Transverse colon (tissue), 4 donors: ENCODE results near the gene UPP2. TPM values are rescaled to one million over a fixed set of nuclear protein-coding genes. Genes with fewer than 3 reads are reported as not detected.

Source experiments
- DNase-seq: peaks from one replicate; pipeline ENCODE4 v3.0.0-alpha.2; 2019
- H3K27ac ChIP-seq, 4 donors: fragments of 200-600 bp; sonication (generic); 2 replicates each; pipeline ENCODE4 v1.5.1; 2016 to 2018; ENCODE audit warnings: inconsistent platforms in 4 of 4
- H3K27me3 ChIP-seq: fragments of 200-600 bp; sonication (generic); 2 replicates; pipeline ENCODE4 v1.5.1; 2017; ENCODE audit warnings: inconsistent platforms
- H3K36me3 ChIP-seq, 4 donors: fragments of 200-600 bp; sonication (generic); 2 replicates each; pipeline ENCODE4 v1.5.1; 2017 to 2019; ENCODE audit warnings: inconsistent platforms in 4 of 4
- H3K4me1 ChIP-seq, 4 donors: fragments of 200-600 bp; sonication (generic); 2 replicates each; pipeline ENCODE4 v1.5.1; 2017 to 2020; ENCODE audit warnings: inconsistent platforms in 4 of 4
- H3K4me3 ChIP-seq, 4 donors: fragments of 200-600 bp; sonication (generic); 1 replicate in 1 of 4; 2 replicates in 3 of 4; pipeline versions ENCODE4 v1.5.1 to v1.6.1; 2017 to 2019; ENCODE audit warnings: inconsistent platforms in 4 of 4
- H3K9me3 ChIP-seq, 2 donors: fragments of 200-600 bp; sonication (generic); 2 replicates each; pipeline ENCODE4 v1.5.1; 2017 to 2019; ENCODE audit warnings: inconsistent platforms in 2 of 2
- CTCF ChIP-seq, 5 experiments: fragments of 200-600 bp in 3 of 5; fragments of 450-650 bp in 2 of 5; sonication (generic) in 3 of 5; IDR thresholded peaks; 1 replicate in 2 of 5; 2 replicates in 3 of 5; pipeline ENCODE4 v1.5.1; 2016 to 2017; ENCODE audit warnings: antibody characterized with exemption in 5 of 5, inconsistent platforms in 3 of 5, mild to moderate bottlenecking in 2 of 5, moderate library complexity in 1 of 5
- EP300 ChIP-seq: sonication (generic); formaldehyde crosslinking; IDR thresholded peaks from one replicate; pipeline ENCODE4 v1.6.1; 2017; ENCODE audit warnings: antibody characterized with exemption, low read depth
- POLR2A ChIP-seq: fragments of 450-650 bp; IDR thresholded peaks from one replicate; pipeline ENCODE4 v1.6.1; 2016; ENCODE audit warnings: antibody characterized with exemption, mild to moderate bottlenecking, moderate library complexity
- POLR2AphosphoS5 ChIP-seq, 3 donors: sonication (generic); formaldehyde crosslinking; IDR thresholded peaks; one replicate each; pipeline ENCODE4 v1.6.1; 2016; ENCODE audit warnings: antibody characterized with exemption in 3 of 3
- WGBS, 2 donors: methylation state at CpG; one replicate each; pipeline ENCODE4 v1.1.5; 2018; ENCODE audit warnings: low coverage in 1 of 2; 5-methylcytosine and 5-hydroxymethylcytosine counted together
- in situ Hi-C, 4 donors: fragments of 200-750 bp; cut with MboI; loops; one replicate each; pipeline versions ENCODE4 v1.15.0 to v1.15.1; 2017; ENCODE audit warnings: low sequenced_read_pairs in 3 of 4, low pct_ligation_motif_present in 1 of 4, low pct_unique_long_range_greater_than_20kb in 1 of 4
- intact Hi-C: fragments of 100-400 bp; cut with DNase I; formaldehyde crosslinking; loops from one replicate; pipeline ENCODE4 v1.15.1; 2023; ENCODE audit warnings: low total_unique reads
- total RNA-seq, 4 donors: library from RNA; depleted of rRNA; stranded (reverse); fragments of >200 nt; gene quantifications; one replicate each; pipeline ENCODE4 v1.1.0, GENCODE V29; 2016

Gene UPP2
- total RNA-seq, 4 donors from 2014 or later = not detected

GRCh38 chr2:158128168-158128973, 26.7 kb downstream of the UPP2 start:
- TF ChIP-seq POLR2A (no peak), EP300 (no peak), CTCF (IDR thresholded peaks at IDR 0.05) (peak in 2 of 5 experiments; percentile 5 to 24), POLR2AphosphoS5 (IDR thresholded peaks at IDR 0.05) (peak in 1 of 3 donors; percentile 45)
- peak overlapping the region; percentile 57 to 63 (median 61) for H3K27ac ChIP-seq
- H3K36me3 ChIP-seq = no peaks in the 10 kb centered on the region
- H3K4me1 ChIP-seq = peaks cover 7 to 75% (median 27%) of the 10 kb centered on the region in 4 donors
- in situ Hi-C loops = no loop called here
- H3K27me3 ChIP-seq = no peaks in the 10 kb centered on the region
- DNase-seq = peak; percentile 82
- no peaks in the 10 kb centered on the region for H3K9me3 ChIP-seq
- H3K4me3 ChIP-seq = no peak overlapping the region
- 30% methylated on average over 2 of the region's 2 CpGs; no CpG with 5 or more reads in 1 of the 2 donors for WGBS, 2 donors
- intact Hi-C loops = no loop called here

GRCh38 chr2:158129037-158129436, 27.4 kb downstream of the UPP2 start:
- Histone ChIP-seq H3K4me3 (no peak overlapping the region), H3K4me1 (peaks cover 7 to 75% (median 27%) of the 10 kb centered on the region in 4 donors), H3K27ac (peak overlapping the region; percentile 57 to 63 (median 61)), H3K36me3 (no peaks in the 10 kb centered on the region), H3K27me3 (no peaks in the 10 kb centered on the region), H3K9me3 (no peaks in the 10 kb centered on the region)
- in situ Hi-C loops = no loop called here
- WGBS, 2 donors = 57 to 77% methylated on average over 3 to 5 of the region's 5 CpGs
- intact Hi-C loops = no loop called here
- TF ChIP-seq POLR2A = no peak
- TF ChIP-seq POLR2AphosphoS5 (IDR thresholded peaks at IDR 0.05) = no peak
- no peak for DNase-seq

- Histone ChIP-seq H3K4me3 (no peak overlapping the region), H3K27ac (peak overlapping the region; percentile 74 to 82 (median 78)), H3K36me3 (no peaks in the 10 kb centered on the region), H3K27me3 (no peaks in the 10 kb centered on the region), H3K4me1 (peaks cover 7 to 67% (median 25%) of the 10 kb centered on the region in 4 donors), H3K9me3 (no peaks in the 10 kb centered on the region)
- intact Hi-C loops = no loop called here
- in situ Hi-C loops = no loop called here
- peak in 1 of 3 donors; percentile 36 for TF ChIP-seq POLR2AphosphoS5 (IDR thresholded peaks at IDR 0.05)
- TF ChIP-seq CTCF (IDR thresholded peaks at IDR 0.05) = no peak
- WGBS, 2 donors = 57 to 59% methylated on average over 1 to 2 of the region's 2 CpGs
- no peak for DNase-seq
Measured at GRCh38 chr2:158130832-158131473, 29.3 kb downstream of the UPP2 start.

- TF ChIP-seq CTCF (IDR thresholded peaks at IDR 0.05) = no peak
- no peak for TF ChIP-seq POLR2A
- no peak for TF ChIP-seq EP300
- no peak for TF ChIP-seq POLR2AphosphoS5 (IDR thresholded peaks at IDR 0.05)
- intact Hi-C loops (no loop called here), in situ Hi-C loops (no loop called here)
- no peak for DNase-seq
- H3K27me3 ChIP-seq = no peaks in the 10 kb centered on the region
- H3K36me3 ChIP-seq = no peaks in the 10 kb centered on the region
- H3K27ac ChIP-seq = peak overlapping the region; percentile 74 to 82 (median 78)
- no peak overlapping the region for H3K4me3 ChIP-seq
- no peaks in the 10 kb centered on the region for H3K9me3 ChIP-seq
- H3K4me1 ChIP-seq = peaks cover 7 to 62% (median 23%) of the 10 kb centered on the region in 4 donors
- WGBS, 2 donors = 45 to 57% methylated on average over 1 of the region's 1 CpG
Measured at GRCh38 chr2:158131483-158131912, 29.8 kb downstream of the UPP2 start.
